Panc1 (cell line): ENCODE data around the gene HMGCS1.

ENCODE experiments used
- POLR2AphosphoS5 ChIP-seq: IDR thresholded peaks from 2 replicates; pipeline ENCODE4 v1.6.1; 2012; ENCODE audit warnings: mild to moderate bottlenecking, low read depth, low read length, moderate library complexity
- TCF7L2 ChIP-seq: IDR thresholded peaks from 2 replicates; pipeline ENCODE4 v1.6.1; 2011; ENCODE audit warnings: mild to moderate bottlenecking, low read depth, low read length, inconsistent platforms
- TF ChIP-seq, protein P1 (sequence below), 2 experiments: IDR thresholded peaks; 2 replicates each; pipeline ENCODE4 v1.6.1; 2011 to 2012; ENCODE audit warnings: low read depth in 2 of 2, control low read depth in 1 of 2, low read length in 1 of 2, mild to moderate bottlenecking in 1 of 2, moderate library complexity in 1 of 2; ENCODE audit not compliant: insufficient read depth in 1 of 2
- TF ChIP-seq, protein P2 (sequence below): fragments of 450-650 bp; IDR thresholded peaks from 2 replicates; pipeline ENCODE4 v1.5.1; 2017; ENCODE audit warnings: mild to moderate bottlenecking

DNA sequence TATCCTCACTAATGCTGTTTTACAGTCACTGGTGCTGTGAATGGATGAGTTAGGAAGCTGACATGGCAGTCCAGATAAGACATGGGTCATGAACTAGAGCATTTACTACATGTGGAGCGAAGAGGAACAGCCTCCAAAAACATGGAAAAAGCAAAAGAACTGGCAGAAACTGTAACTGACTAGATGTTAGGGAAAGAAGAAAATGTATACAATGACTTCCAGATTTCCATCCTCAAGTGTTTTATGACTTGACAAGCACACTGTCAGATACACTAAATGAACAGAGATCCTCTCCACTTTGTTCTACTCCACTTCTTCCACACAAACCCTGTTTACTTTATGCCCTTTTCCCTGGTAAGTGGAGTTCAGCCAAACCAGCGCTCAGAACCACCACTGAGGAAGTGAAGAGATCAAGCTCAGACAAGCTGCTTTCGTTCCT lies 11.5 kb downstream of the HMGCS1 start:
- TF ChIP-seq, protein P1, sequence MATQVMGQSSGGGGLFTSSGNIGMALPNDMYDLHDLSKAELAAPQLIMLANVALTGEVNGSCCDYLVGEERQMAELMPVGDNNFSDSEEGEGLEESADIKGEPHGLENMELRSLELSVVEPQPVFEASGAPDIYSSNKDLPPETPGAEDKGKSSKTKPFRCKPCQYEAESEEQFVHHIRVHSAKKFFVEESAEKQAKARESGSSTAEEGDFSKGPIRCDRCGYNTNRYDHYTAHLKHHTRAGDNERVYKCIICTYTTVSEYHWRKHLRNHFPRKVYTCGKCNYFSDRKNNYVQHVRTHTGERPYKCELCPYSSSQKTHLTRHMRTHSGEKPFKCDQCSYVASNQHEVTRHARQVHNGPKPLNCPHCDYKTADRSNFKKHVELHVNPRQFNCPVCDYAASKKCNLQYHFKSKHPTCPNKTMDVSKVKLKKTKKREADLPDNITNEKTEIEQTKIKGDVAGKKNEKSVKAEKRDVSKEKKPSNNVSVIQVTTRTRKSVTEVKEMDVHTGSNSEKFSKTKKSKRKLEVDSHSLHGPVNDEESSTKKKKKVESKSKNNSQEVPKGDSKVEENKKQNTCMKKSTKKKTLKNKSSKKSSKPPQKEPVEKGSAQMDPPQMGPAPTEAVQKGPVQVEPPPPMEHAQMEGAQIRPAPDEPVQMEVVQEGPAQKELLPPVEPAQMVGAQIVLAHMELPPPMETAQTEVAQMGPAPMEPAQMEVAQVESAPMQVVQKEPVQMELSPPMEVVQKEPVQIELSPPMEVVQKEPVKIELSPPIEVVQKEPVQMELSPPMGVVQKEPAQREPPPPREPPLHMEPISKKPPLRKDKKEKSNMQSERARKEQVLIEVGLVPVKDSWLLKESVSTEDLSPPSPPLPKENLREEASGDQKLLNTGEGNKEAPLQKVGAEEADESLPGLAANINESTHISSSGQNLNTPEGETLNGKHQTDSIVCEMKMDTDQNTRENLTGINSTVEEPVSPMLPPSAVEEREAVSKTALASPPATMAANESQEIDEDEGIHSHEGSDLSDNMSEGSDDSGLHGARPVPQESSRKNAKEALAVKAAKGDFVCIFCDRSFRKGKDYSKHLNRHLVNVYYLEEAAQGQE (IDR thresholded peaks at IDR 0.05; ENCODE audit: insufficient read depth in 1 of 2, low read depth in 2 of 2, low read length in 1 of 2): no peak
- TF ChIP-seq POLR2AphosphoS5 (no peak), TCF7L2 (no peak)
- TF ChIP-seq, protein P2, sequence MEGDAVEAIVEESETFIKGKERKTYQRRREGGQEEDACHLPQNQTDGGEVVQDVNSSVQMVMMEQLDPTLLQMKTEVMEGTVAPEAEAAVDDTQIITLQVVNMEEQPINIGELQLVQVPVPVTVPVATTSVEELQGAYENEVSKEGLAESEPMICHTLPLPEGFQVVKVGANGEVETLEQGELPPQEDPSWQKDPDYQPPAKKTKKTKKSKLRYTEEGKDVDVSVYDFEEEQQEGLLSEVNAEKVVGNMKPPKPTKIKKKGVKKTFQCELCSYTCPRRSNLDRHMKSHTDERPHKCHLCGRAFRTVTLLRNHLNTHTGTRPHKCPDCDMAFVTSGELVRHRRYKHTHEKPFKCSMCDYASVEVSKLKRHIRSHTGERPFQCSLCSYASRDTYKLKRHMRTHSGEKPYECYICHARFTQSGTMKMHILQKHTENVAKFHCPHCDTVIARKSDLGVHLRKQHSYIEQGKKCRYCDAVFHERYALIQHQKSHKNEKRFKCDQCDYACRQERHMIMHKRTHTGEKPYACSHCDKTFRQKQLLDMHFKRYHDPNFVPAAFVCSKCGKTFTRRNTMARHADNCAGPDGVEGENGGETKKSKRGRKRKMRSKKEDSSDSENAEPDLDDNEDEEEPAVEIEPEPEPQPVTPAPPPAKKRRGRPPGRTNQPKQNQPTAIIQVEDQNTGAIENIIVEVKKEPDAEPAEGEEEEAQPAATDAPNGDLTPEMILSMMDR: no peak
